Lung (tissue), 12 donors: Measurements from ENCODE around the gene MPP7. TPM values are rescaled to one million over a fixed set of nuclear protein-coding genes. Genes with fewer than 3 reads are reported as not detected.

ENCODE experiments used
- ATAC-seq: fragments of 200-7000 bp; cut with Tn5 transposase; one replicate; pipeline ENCODE4 v1.9.1; 2020; ENCODE audit warnings: moderate number of reproducible peaks; ENCODE audit not compliant: insufficient read depth, low FRiP score
- DNase-seq, 3 donors: peaks; one replicate each; pipeline ENCODE4 v3.0.0-alpha.2; 2013 to 2017
- H3K27ac ChIP-seq, 2 donors: one replicate each; pipeline ENCODE4 v1.5.1; 2013; ENCODE audit warnings: mild to moderate bottlenecking in 2 of 2, moderate library complexity in 2 of 2, control low read depth in 1 of 2, inconsistent platforms in 1 of 2, low read depth in 1 of 2, low read length in 1 of 2
- H3K27me3 ChIP-seq, 3 donors: one replicate each; pipeline ENCODE4 v1.5.1; 2013; ENCODE audit warnings: low read length in 2 of 3; ENCODE audit not compliant: control insufficient read depth in 3 of 3, insufficient read depth in 3 of 3
- H3K36me3 ChIP-seq, 4 donors: one replicate each; pipeline ENCODE4 v1.5.1; 2013; ENCODE audit warnings: low read length in 4 of 4, mild to moderate bottlenecking in 1 of 4, moderate library complexity in 1 of 4; ENCODE audit not compliant: control insufficient read depth in 4 of 4, insufficient read depth in 4 of 4
- H3K4me1 ChIP-seq, 5 donors: one replicate each; pipeline ENCODE4 v1.5.1; 2013; ENCODE audit warnings: low read length in 5 of 5, mild to moderate bottlenecking in 2 of 5, moderate library complexity in 1 of 5; ENCODE audit not compliant: control insufficient read depth in 5 of 5, insufficient read depth in 5 of 5
- H3K4me3 ChIP-seq: one replicate; pipeline ENCODE4 v1.5.1; 2013; ENCODE audit warnings: mild to moderate bottlenecking, control low read depth, moderate library complexity
- H3K9ac ChIP-seq, 2 donors: one replicate each; pipeline ENCODE4 v1.5.1; 2013; ENCODE audit warnings: low read length in 2 of 2, control low read depth in 1 of 2; ENCODE audit not compliant: insufficient read depth in 1 of 2
- H3K9me3 ChIP-seq, 4 donors: one replicate each; pipeline ENCODE4 v1.5.1; 2013; ENCODE audit warnings: low read length in 3 of 4, mild to moderate bottlenecking in 1 of 4, moderate library complexity in 1 of 4; ENCODE audit not compliant: control insufficient read depth in 4 of 4, insufficient read depth in 3 of 4
- CTCF ChIP-seq: IDR thresholded peaks from 2 replicates; pipeline ENCODE4 v1.5.1; 2012; ENCODE audit warnings: mild to moderate bottlenecking; ENCODE audit errors: control extremely low read depth, extremely low read depth
- WGBS, 2 donors: extraction: QIAGEN DNeasy Blood & Tissue Kit; methylation state at CpG; one replicate each; pipeline ENCODE4 v1.1.7; 2013; 5-methylcytosine and 5-hydroxymethylcytosine counted together
- polyA plus RNA-seq, 2 donors: library from polyadenylated mRNA; stranded (reverse); fragments of 200-250 nt; gene quantifications; one replicate each; pipeline ENCODE4 v1.2.1, GENCODE V29; 2013
- total RNA-seq, 2 donors: library from RNA; depleted of rRNA in 1 of 2; stranded (reverse); fragments of >200 nt in 1 of 2; gene quantifications; one replicate each; pipeline ENCODE4 v1.2.1, GENCODE V29; 2014 to 2021
- donor health status: control.
- donor health status: control.
- donor health status: Bipolar disorder and iron deficiency.
- donor health status: healthy.
- donor health status: DM: yes; HTN: yes; CAD: no.

Gene MPP7
- total and polyA plus RNA-seq, 4 donors, result 7.0 to 37.2 (median 19.2) TPM

DNA sequence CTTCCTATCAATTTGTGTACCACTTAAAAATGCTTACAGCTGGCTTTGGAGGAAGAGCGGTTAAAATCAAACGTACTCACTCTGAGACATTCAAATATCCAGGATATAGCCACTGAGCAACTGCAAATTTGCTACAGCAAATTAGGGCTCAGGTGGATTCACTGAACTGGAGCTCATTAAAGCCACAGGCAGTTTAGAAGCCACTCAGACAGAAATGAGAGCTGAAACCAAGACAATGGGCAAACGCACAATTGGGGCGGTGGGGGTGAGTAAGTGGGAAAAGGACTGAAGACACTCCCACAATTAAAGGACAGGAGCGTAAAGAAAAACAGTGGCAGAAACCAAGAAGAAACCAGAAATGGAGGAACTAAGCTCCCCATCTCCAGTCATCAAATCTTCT is 20.5 kb downstream of the MPP7 start:
- Histone ChIP-seq H3K4me1 (peaks cover 0 to 5% (median 0%) of the 10 kb centered on the region in 5 donors), H3K9ac (no peak overlapping the region), H3K36me3 (no peaks in the 10 kb centered on the region), H3K27me3 (no peaks in the 10 kb centered on the region), H3K27ac (no peak overlapping the region), H3K4me3 (no peak overlapping the region), H3K9me3 (no peaks in the 10 kb centered on the region)
- no peak for TF ChIP-seq CTCF
- no peak for ATAC-seq
- WGBS, 2 donors, result 79 to 86% methylated on average over 5 of the region's 5 CpGs
- DNase-seq, result no peak

DNA sequence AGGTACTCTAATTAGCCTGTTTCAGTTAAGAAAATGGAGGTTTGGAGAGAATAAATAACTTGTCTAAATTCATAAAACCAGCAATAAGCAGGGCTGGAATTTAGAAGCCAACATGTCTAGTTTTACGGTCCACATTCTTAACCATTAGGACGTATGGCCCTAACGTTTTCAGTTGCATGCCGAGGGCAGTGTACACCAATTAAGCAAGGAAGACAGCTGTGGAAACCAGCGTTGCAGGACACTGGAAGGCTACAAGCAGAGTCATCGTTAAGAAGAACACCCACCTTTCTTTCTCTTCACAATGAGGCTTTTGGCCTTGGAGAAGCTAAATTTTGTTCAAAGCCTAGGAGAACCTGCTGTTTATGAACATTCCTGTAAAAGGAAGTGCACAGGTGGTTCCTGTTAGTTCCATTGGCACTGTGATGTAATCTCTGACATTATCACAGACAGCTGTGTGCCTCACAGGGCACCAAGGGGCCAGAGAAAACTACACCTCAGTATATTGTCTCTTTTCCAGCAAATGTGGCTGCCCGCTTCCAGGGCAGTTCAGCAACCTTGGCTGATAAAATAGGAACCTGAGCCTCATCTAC is 21.0 kb downstream of the MPP7 start:
- peak overlapping the region in 1 of 2 donors; percentile 66 for H3K27ac ChIP-seq
- no peaks in the 10 kb centered on the region for H3K27me3 ChIP-seq
- H3K9me3 ChIP-seq, result no peaks in the 10 kb centered on the region
- H3K4me3 ChIP-seq, result no peak overlapping the region
- DNase-seq, result no peak
- no peak overlapping the region for H3K9ac ChIP-seq
- no peak for TF ChIP-seq CTCF
- no peak for ATAC-seq
- no peaks in the 10 kb centered on the region for H3K36me3 ChIP-seq
- 56 to 67% methylated on average over 7 of the region's 7 CpGs for WGBS, 2 donors
- peaks cover 0 to 6% (median 0%) of the 10 kb centered on the region in 5 donors for H3K4me1 ChIP-seq

DNA sequence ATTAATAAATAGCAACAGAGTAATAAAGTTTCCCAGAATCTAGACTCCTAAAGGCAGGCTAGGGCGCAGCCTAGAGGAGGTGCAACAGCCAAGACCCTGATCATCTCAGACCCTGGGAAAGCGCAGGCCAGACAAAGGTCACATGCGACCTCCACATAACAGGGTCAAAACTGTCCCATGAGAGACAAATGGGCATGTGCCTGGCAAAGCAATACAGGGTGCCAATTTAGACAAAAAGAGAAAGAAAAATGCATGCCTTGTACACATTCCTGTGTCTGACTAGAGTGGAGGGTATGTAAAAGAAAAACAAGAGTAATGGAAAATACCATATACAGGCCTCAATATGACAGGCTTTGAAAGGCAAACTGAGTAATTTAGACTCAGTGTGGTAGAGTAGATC is 22.2 kb downstream of the MPP7 start:
- no peak overlapping the region for H3K4me3 ChIP-seq
- no peak overlapping the region for H3K27ac ChIP-seq
- no peak for DNase-seq
- TF ChIP-seq CTCF, result no peak
- no peaks in the 10 kb centered on the region for H3K27me3 ChIP-seq
- ATAC-seq, result no peak
- H3K4me1 ChIP-seq, result peaks cover 0 to 6% (median 0%) of the 10 kb centered on the region in 5 donors
- 88 to 96% methylated on average over 3 of the region's 3 CpGs for WGBS, 2 donors
- H3K9me3 ChIP-seq, result no peaks in the 10 kb centered on the region
- H3K9ac ChIP-seq, result no peak overlapping the region
- no peaks in the 10 kb centered on the region for H3K36me3 ChIP-seq

GRCh38 chr10:28279878-28280277 is 23.0 kb downstream of the MPP7 start:
- Histone ChIP-seq H3K4me1 (peaks cover 0 to 6% (median 0%) of the 10 kb centered on the region in 5 donors), H3K27ac (no peak overlapping the region), H3K27me3 (peaks cover 0 to 2% (median 0%) of the 10 kb centered on the region in 3 donors), H3K36me3 (no peaks in the 10 kb centered on the region), H3K9me3 (no peaks in the 10 kb centered on the region), H3K9ac (no peak overlapping the region), H3K4me3 (no peak overlapping the region)
- WGBS, 2 donors, result 91 to 93% methylated on average over 4 of the region's 4 CpGs
- DNase-seq (no peak), ATAC-seq (no peak)
- TF ChIP-seq CTCF, result no peak
